Measurements from ENCODE around the gene EEF1B2.
"Not testable (repeated sequence)": the region's sequence is repeated elsewhere in the genome, so short reads cannot be mapped to it uniquely, and the experiment has no call there.

Gene EEF1B2
- 89.1 to 212 (median 163) reads per million in 17 experiments for total RNA-seq

DNA sequence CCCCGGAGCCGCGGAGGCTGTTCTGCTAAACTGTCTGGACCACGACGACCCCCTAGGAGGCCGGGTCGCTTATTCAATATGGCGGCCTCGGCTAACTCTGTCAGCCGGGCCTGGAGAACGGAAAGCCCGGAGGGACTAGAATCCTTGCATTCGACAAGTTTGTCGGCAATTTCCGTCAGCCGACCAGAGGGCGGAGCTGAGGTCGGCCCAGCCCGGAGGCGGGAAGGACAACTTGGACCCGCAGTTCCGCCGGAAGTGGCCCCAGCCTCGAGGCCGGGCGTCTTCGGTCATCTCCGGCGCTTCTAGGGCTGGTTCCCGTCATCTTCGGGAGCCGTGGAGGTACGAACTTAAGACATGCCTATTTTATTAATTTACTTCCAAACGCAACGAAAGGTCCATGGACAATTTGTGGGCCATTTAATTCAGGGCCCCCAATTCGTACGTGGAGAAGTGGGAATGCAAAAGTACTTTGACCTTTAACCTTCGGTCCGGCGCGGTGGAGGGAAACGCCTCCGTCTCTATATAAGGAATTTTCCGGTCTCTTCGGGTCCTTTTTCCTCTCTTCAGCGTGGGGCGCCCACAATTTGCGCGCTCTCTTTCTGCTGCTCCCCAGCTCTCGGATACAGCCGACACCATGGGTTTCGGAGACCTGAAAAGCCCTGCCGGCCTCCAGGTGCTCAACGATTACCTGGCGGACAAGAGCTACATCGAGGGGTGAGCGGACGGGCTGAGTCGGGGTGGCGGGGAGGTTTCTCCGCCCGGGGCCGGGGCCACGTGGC, at the start of gene EEF1B2, which contains the start of gene NDUFS1:
TSS of gene EEF1B2 (plus strand) at position 550 of the 779 bp plus-strand sequence. CDS start at position 635, 85 bp downstream.
TSS of gene NDUFS1 (minus strand) at position 99 of the 779 bp plus-strand sequence. CDS start 5,766 bp downstream, outside the sequence.
- DNase-seq: peak; percentile 97 to 99 (median 99)

DNA sequence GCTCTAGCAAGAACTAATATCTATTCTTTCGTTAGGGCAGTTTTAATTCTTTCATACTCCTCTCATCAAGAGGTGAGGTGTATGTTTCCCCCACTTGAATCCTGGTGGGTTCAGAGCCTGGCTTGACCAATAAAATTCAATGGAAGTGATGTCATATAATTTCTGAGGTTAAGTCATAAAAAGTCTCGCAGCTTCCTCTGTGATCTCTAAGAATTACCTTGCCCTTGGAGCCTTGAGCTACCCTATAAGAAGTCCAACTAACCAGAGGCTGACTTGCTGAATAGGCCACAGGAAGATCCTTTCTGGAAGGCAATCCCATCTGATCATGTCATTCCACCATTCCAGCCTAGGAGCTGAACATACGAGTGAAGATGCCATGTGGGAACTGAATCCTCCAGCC, 47.6 kb upstream of the EEF1B2 start:
- no peak for DNase-seq

DNA sequence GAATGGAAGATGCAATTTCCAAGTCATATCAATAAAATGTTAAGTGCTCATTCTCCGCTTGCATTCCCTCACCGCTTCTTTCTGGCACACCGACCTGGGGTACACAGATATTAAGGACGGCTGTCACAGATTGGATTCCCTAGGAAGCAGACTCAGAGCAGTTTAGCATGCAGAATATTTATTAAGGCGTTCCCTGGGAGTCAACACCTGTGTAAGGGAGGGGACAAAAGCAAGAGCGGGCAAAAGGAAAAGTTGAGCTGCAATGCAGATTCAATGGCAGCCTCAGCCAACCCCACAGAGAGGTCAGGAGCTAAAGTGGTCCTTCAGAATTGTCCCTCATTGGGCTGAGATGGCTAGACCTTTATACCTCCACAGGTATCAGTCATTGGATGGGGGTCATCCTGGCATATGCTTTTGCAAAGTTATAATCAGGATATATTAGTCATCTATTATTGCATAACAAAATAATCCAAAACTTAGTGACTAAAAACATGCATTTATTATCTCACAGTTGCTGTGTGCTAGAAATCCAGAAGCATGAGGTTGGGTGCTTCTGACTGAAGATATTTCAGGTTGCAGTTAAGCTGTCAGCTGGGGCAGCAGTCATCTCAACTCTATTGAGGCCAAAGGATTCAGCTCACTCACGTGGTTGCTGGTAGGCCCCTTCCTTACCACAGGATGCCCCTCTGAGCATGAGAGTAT, 46.7 kb upstream of the EEF1B2 start:
- DNase-seq: peak in 2 of 4 experiments; percentile 5 to 6

DNA sequence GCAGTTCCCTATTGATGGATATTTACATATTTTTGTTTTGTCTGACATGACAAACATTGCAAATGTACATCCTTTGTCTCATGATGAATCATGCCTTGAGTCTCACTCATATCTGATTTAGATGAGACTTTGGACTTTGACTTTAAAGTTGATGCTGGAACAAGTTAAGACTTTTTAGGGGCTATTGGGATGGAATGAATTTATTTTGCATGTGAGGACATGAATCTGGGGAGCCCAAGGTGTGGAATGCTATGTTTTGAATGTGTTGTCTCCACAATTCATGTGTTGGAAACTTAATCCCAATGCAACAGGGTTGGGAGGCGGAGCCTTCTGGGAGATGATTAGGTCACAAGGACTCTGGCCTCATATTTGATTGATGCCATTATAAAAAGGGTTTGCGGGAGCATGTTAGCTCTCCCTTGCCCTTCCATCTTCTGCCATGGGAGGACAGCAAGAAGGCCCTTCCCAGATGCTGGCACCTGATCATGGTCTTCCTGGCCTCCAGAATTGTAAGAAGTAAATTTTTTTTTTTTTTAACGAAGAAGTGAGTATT, 44.6 kb upstream of the EEF1B2 start:
- DNase-seq: no peak

DNA sequence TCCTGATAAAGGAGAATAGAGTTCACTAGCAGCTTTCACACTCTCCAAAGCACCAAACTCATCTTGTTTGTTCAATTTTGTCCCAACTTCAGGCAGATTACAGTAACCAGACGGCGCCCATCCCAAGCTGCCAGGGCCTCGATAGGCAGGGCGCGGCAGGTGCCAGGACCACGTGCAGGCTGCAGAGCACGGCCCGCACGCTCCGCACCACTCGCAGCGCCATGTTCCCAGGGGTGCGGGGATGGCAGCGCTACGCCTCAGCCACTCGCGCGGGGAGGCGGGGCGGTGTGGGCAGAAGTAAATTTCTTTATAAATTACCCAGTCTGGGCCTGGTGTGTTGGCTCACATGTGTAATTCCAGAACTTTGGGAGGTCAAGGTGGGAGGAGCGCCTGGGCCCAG, 43.4 kb upstream of the EEF1B2 start:
- no peak for DNase-seq

DNA sequence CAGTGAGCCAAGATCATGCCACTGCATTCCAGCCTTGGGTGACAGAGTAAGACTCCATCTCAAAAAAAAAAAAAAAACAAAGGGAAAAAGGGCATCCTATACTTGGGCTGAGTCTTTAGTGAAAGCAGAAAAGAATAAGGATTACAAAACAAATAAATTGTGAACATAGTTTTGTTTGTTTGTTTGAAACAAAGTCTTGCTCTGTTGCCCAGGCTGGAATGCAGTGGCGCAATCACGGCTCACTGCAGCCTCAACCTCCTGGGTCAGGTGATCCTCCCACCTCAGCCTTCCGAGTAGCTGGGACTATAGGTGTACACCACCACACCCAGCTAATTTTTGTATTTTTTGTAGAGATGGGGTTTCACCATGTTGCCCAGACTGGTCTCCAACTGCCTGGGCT, 37.1 kb upstream of the EEF1B2 start:
- DNase-seq: not testable (repeated sequence)

DNA sequence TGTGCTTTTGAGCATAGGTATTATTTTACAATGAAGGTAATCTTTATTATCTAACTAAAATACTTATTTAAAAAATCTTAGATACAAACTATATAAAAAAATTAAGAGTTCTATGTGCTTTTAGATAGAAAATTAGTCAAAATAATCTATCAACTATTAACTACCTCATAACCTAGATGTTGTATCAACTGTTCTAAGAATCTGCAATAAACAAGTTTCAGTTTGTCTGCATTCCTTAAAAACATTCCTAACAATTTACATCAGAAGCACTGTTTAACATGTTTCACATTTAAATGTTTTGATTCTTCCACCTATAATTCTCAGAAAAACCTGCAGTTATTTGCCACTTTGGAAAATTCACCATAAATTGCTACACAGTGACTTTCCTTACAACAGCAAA, 33.8 kb upstream of the EEF1B2 start:
- DNase-seq: no peak

DNA sequence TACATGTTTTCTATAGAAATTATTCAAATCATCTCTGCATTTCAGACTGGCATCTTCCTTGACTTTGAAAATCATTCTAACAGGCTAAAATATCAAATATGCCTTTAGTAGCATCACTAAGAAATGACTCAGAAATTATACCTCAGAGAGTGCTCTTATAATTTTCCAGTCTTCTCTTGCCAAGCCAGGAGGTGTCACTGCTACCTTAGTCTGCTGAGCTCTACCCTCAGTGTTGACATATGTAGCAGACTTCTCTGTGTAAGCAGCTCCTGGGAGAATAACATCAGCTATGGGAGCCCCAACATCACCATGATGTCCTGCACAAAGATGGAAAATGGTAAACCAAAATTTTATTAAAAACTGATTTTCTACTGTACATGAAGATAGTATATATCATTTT, 32.0 kb upstream of the EEF1B2 start:
- DNase-seq: no peak

DNA sequence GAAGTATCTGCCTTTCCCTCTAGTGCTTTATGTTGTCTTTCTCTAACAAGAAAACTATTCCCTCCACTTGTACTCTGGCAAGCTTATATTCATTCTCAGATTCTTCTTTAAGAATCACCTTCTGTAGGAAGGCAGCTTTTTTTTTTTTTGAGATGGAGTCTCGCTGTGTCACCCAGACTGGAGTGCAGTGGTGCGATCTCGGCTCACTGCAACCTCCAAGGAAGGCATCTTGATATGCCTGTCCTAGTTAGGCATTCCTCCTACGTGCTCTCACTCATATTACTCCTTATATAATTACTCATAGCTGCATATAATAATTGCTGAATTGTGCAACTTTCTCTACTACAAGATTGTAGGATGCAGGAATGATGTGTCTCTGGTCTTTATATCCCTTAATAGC, 16.2 kb upstream of the EEF1B2 start:
- DNase-seq: no peak

DNA sequence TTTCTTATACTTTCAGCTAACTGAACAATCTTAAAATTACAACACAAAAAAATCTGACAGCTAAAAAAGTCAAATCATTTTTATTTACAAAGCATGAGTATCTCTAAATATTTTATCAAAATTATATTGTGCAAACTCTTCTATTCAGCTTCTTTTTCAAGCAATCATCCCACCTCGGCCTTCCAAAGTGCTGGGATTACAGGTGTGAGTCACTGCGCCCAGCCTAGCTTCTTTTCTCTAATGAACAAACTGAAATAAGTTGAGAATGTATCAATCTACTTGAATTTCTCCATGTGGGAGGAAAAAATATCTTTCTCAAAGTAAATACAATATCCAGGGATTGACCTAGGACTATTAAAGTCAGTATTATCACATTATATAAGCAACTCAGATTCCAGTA, 15.3 kb upstream of the EEF1B2 start:
- DNase-seq: no peak

DNA sequence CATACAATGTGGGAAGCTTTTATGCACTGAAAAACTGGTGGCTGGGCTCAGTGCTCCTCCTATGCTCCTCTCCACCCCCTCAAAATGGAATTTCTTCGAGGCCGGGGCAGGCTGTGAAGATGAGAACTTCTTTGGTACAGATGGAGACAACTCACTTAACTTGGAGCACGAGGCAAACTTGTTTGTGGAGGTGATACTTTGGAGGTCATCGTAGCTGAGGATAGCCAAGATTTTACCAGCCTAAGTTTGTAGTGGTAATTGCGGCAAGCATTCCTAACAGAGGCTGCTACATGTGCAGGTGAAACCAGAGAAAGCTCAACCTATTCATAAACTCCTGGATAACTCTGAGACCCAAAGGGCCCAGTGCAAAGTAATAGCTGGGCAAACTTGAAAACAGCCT, 14.0 kb upstream of the EEF1B2 start:
- DNase-seq: no peak

DNA sequence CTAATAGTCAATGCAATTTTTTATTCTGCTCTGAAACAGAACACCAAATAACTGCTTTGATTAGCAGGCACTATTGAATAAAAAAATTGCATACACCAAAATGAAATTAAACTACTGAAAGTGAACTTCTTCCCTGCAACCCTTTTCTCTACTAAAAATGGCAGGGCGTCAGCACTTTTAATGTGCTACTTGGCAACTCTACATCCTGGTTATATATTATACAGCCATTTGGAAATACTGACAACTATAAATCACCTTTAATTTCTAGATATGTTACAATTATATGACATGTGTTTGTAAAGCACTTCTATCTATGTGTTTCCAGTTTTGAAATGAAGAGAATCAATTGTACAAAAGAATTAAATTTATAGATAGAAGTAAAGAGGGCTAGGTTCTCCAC, 10.4 kb upstream of the EEF1B2 start:
- DNase-seq: no peak

DNA sequence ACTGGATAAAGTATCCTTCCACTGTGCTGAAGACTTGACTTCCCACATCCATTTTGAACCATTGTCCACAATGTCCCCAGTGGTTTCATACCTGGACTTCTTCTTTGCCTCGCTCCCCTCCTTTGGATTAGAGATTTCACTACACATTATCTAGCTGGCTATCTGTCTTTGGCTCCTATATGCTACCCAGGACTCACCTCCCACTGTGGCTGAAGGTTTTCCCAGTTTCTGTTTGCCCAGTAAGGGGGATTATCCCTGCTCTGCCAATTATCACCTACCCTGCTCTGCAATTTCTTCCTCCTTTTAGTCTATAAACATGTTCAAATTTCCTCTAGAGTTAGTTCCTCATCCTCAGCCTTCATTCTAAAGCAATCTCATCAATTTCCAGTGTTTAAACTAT, 9.5 kb upstream of the EEF1B2 start:
- no peak for DNase-seq

DNA sequence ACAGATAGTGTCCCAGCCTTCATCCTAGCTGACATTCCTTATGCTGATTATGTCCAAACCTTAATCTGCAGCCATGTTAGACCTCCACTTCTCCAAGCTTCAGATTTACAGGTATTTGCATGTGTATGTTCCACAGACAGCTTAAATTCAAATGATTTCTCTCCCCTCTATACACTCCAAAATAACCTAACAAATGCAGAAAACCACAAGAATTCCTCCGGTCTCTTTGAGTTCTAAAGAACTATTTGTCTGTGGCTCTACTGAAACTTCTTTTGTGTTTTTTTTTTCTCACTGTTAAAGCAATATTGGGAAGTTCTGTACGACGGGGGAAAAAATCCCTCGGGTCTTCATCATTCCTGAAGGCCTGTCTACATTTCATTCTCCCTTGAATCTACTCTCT, 9.1 kb upstream of the EEF1B2 start:
- no peak for DNase-seq

DNA sequence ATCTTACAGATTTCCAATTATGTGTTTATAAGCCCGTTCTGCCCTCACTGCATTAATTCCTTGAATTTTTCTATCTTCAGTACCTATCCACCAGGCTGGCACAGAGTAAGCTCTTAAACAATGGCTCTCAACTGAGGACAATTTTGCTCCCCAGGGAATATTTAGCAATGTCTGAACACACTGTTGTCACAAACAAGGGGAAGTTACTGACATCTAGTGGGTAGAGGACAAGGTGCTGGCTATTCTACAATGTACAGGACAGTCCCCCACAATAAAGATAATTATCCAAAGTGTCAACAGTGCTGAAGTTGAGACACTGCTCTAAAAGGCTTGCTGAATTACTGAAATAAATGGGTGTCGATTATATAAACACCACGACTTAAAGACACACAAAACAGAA, 5.5 kb upstream of the EEF1B2 start:
- DNase-seq: peak in 3 of 4 experiments; percentile 15 to 33 (median 25)

DNA sequence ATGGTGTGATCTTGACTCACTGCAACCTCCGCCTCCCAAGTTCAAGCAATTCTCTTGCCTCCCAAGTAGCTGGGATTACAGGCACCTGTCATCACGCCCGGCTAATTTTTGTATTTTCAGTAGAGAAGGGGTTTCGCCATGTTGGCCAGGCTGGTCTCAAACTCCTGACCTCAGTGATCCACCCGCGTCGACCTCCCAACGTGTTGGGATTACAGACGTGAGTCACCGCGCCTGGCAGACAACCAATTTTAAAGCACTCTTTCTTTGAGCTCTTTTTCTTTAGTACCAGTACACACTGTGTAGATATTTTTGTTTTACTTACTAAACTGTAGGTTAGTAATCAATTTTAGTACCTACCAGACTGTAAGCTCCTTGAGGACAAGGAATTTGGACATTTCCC, 2.7 kb upstream of the EEF1B2 start:
- DNase-seq: not testable (repeated sequence)

DNA sequence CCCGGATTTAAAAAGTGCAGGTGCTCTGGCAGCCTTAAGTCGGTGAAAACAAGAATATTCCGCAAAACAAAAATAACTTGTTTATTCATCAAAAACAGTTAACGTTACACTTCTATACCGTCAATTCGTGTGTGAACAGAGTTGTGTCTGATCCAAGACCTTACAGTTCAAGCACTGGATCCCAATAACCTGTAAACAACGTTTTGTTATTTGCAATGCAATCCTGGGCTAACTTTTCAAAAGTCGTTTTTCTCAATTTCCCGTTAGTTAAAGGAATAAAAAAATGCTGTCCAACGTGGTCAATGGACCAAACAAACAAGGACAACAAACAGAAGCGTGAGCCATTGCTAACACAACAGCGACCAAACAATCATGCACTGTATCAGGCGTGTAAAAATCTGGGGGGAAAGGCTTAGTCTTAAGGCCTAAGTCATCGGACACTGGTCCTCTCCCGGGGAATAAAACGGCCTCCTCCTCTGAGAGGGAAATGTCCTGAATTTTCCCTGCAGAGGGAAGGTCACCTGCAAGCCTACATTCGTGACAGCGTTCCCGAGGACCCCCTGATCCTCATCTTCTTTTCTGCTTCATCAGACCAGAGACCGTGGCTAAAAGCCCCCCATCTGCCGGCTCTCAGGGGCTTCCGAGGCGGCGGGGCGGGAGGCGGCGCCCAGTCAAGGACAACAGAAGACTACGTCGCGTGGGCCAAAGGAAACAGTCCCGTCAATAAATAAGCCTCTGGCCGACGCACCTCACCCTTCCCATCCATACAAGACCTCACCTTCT, 941 bp upstream of the EEF1B2 start:
- peak in 2 of 4 experiments; percentile 4 to 39 for DNase-seq

DNA sequence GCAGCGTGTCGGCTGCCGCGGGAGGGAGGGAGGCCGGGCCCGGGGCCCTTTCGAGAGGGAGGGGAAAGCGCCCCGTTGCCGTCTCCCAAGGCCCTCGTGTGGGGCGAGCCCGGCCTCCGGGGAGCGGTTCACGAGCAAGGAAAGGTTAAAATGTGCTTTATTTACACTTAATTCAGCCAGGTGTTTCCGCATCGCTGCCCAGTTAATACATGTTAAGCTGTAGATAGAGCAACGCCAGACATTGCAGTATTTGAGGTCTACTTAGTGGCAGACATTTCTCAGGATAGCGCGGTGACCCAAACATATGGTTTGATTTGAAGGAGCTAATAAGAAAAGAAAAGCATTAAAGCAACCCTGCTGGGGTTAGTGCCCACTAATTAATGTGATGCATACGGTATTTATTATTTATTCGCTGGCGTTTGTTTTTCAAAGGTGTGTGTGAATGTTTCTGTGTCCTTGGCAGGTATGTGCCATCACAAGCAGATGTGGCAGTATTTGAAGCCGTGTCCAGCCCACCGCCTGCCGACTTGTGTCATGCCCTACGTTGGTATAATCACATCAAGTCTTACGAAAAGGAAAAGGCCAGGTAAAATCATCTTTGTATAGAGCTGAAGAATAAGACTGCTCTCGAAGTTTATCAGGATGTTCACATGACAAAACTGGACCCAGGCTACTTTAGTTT, 571 bp downstream of the EEF1B2 start:
- DNase-seq: peak in 2 of 4 experiments; percentile 70 to 83

DNA sequence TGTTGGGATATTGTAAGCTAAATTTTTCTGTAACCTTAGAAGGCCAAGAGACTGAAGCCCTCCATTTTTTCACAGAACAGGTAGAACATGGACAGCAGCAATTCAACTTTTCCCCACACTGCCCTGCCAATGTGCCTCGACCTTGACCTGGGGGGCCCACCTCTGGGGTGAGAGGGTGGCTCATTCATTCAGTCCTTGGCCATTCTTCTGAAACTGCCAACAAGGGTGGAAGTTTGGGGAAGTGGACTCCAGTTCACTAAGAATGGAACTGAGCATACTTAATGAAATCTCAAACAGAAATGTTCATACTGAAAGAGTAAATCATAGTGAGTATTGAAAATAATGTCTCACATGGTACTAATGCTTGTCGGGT, 1.1 kb downstream of the EEF1B2 start:
- peak in 2 of 4 experiments; percentile 10 to 16 for DNase-seq

DNA sequence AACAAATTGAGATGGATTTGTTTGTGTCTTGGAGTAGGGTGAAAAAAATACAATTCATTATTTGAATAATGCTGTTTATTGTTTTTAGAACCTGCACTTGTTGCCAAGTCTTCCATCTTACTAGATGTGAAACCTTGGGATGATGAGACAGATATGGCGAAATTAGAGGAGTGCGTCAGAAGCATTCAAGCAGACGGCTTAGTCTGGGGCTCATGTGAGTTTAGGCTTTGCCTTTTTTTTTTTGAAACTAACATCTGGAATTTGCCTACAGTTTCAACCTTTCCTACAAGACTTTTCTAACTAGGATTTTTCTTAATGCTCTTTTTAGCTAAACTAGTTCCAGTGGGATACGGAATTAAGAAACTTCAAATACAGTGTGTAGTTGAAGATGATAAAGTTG, 2.7 kb downstream of the EEF1B2 start:
- peak in 1 of 4 experiments; percentile 5 for DNase-seq

DNA sequence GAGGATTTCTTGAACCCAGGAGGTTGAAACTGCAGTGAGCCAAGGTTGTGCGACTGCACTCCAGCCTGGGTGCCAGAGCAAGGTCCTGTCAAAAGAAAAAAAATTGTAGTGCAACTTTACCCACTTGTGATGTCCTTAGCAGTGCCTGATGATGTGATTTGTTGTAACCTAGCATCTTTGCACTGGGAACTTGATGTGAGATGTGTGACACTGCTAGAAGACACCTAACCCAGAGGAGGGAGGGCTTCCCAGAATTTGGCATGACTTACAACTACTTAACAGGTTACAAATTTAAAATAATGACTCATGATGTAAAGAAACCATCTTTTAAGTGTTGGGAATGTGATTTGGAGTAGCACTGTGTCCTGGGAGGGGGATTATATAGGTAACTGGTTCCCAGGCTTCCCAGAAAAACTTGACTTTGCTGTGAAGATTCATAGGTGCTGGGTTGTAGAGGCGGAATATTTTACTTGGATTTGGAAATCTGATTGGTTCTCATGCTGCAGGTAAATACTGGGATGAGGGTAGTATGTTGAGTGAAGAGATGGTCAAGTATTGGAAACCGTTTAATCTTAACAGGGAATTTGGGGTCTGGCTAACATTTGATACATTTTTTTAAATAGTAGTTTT, 3.7 kb downstream of the EEF1B2 start:
- no peak for DNase-seq

Measured in suppressor macrophage (primary cell).